KBM-7 (cell line): ENCODE data around the gene ASB14.

ENCODE experiments used
- DNase-seq: peaks from one replicate; pipeline ENCODE4 v3.0.0-alpha.2; 2015
- in situ Hi-C: fragments of 300-500 bp; cut with MboI; formaldehyde crosslinking; loops from 2 replicates; pipeline ENCODE4 v1.14.3; 2020; ENCODE audit warnings: low sequenced_read_pairs, low pct_unique_long_range_greater_than_20kb, mixed read lengths

Gene ASB14

DNA sequence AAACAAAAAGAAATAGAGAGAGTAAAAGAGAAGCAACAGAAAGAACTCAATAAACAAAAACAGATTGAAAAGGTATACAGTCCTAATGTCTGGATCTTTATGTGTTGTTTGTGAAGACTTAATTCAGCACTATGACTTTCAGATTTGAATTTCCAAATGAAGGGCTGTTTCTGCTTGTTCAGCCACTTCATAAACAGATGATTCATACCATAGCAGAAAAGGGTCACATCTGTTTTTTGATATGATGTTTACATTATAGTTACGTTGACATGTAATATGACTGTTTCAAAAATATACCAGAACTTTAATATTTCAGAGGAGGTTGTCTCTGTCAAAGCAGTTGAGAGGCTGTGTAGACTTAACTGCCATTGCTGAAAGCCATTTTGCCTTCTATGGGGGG, 24.1 kb downstream of the ASB14 start:
- in situ Hi-C loops, result no loop called here
- DNase-seq, result no peak

DNA sequence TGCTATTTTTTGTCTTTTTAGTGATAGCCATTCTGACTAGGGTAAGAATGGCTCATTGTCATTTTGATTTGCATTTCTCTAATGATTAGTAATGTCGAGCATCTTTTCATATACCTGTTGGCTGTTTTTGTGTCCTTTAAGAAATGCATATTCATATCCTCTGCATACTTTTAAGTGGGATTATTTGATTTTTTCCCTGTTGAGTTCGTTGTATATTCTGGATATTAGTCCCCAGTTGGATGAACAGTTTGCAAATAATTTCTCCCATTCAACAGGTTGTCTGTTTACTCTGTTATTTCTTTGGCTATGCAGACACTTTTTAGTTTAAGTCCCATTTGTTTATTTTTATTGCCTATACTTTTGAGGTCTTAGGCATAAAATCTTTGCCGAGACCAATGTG, 30.6 kb downstream of the ASB14 start:
- in situ Hi-C loops, result no loop called here
- DNase-seq, result no peak

DNA sequence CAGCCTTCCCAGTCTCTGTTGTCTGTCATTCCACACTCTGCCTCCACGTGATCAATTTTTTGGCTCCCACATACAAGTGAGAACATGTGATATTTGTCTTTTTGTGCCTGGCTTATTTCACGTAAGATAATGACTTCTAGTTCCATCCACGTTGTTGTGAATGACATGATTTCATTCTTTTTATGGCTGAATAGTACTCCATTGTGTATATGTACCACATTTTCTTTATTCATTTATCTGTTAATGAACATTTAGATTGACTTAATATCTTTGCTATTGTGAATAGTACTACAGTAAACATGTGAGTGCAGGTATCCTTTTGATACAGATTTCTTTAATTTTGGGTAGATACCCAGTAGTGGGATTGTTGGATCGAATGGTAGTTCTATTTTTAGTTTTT, 31.4 kb downstream of the ASB14 start:
- DNase-seq, result no peak
- in situ Hi-C loops, result no loop called here

GRCh38 chr3:57257678-57258077, 34.8 kb downstream of the ASB14 start:
- no peak for DNase-seq
- in situ Hi-C loops, result no loop called here

- in situ Hi-C loops, result no loop called here
- DNase-seq, result no peak
These were observed 35.6 kb downstream of the ASB14 start for GRCh38 chr3:57256844-57257243.

DNA sequence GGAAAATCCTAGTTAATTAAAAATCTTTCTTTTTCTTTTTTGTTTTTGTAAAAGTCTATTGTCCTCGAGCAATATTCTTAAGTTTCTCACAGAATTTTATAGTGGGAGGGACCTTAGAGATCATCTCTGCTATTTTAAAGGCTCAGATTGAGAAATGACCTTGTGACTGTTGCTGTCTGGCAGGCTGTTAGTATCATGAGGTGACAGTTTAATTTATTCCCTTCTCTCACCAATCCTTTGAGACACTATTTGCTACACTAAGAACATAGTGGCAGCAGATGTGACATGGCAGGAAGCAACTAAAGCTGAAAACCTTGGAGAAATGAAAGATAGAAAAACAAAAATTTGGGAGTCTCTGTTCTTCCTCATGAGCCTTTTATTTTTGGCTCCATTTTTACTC, 40.1 kb downstream of the ASB14 start:
- no peak for DNase-seq
- in situ Hi-C loops, result no loop called here

GRCh38 chr3:57244946-57245345, 47.5 kb downstream of the ASB14 start:
- in situ Hi-C loops, result no loop called here
- DNase-seq, result no peak

GRCh38 chr3:57234613-57235575, 57.6 kb downstream of the ASB14 start:
- no peak for DNase-seq
- in situ Hi-C loops, result no loop called here

GRCh38 chr3:57233799-57234198, 58.7 kb downstream of the ASB14 start:
- in situ Hi-C loops, result no loop called here
- no peak for DNase-seq

- no peak for DNase-seq
- in situ Hi-C loops, result no loop called here
These were observed 62.5 kb downstream of the ASB14 start for GRCh38 chr3:57230006-57230405.

GRCh38 chr3:57227930-57228751, 64.3 kb downstream of the ASB14 start:
- in situ Hi-C loops, result no loop called here
- peak; percentile 59 for DNase-seq

GRCh38 chr3:57227204-57227929, 65.1 kb downstream of the ASB14 start, which contains the start of gene APPL1:
Gene APPL1, plus strand, starts transcription at chr3:57227729. Its CDS starts 155 bp downstream, at chr3:57227884.
- in situ Hi-C loops, result no loop called here
- DNase-seq, result peak; percentile 92

- in situ Hi-C loops, result no loop called here
- peak; percentile 71 for DNase-seq
These were observed 66.3 kb downstream of the ASB14 start for GRCh38 chr3:57226176-57226575.

DNA sequence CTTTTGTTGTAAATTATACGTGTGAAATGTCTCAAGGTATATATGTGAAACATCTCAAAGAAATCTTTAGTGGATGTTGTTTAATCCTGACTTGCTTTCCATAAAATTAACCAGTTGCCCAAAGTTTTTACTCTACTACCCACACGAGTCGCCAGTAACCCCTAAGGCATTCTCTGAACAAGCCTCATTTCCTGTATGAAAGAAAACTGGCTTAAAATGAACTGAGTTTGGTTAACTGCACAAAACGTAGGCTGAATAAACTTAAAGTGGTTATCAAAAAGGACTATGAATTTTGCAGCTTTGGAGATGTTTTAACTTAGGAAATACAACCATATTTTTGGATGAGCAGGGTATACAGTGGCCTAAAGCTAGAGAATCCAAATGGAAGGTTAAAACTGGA, 67.6 kb downstream of the ASB14 start:
- no peak for DNase-seq
- in situ Hi-C loops, result no loop called here

GRCh38 chr3:57221883-57222282, 70.6 kb downstream of the ASB14 start:
- in situ Hi-C loops, result no loop called here
- DNase-seq, result peak; percentile 8
